Measurements from ENCODE around the gene CIB1.
A peak's percentile ranks its signal among the peaks of the same experiment; 100 is the strongest.
"Not testable (repeated sequence)": the region's sequence is repeated elsewhere in the genome, so short reads cannot be mapped to it uniquely, and the experiment has no call there.

Gene CIB1

GRCh38 chr15:90233387-90234095, at the start of gene CIB1:
CIB1 (minus strand) TSS chr15:90233941; CDS start chr15:90233885, 56 bp downstream.
- DNase-seq: peak; percentile 97 to 98

GRCh38 chr15:90281637-90282036, 47.9 kb upstream of the CIB1 start:
- DNase-seq: not testable (repeated sequence)

DNA sequence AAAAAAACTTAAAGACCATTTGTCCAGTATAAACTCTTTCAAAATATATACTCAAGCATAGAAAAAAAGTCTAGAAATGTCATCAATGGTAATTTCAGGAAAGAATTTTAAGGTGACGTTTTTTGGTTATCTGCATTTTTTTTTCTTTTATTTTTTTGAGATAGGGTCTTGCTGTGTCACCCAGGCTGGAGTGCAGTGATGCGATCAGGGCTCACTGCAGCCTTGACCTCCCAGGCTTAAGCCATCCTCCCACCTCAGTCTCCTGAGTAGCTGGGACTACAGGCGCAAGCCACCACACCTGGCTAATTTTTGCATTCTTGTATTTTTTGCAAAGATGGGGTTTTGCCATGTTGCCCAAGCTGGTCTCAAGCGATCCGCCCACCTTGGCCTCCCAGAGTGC, 47.0 kb upstream of the CIB1 start:
- not testable (repeated sequence) for DNase-seq

- not testable (repeated sequence) for DNase-seq
Observed at GRCh38 chr15:90278467-90278866, 44.7 kb upstream of the CIB1 start.

DNA sequence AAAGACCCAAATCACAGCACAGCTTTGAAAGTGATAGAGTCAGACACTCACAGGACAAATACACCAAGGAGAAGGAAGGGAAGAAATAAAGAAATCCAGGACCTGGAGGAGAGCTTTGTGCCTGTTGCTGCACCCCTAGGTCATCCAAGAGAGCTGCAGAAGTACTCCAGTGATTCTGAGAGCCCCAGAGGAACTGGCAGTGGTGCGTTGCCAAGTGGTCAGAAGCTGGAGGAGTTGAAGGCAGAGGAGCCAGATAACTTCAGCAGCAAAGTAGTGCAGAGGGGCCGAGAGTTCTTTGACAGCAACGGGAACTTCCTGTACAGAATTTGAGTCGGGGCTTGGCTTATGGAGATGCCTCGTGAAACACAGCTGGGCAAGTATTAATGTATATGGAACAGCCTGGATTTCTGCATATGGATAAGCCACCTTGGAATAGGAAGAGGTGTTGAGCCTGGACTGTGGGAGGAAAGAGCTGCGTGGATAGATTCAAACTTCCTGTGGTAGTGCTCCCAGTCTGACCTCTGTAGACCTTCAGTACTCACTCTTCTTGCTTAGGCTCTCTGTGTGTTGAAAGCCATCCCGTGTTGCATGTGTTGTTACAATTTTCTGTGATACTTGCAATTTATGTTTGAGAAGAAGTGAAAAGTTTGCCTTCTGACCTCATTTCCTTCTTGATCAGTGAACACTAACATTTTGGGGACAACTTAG, 37.9 kb upstream of the CIB1 start:
- DNase-seq: no peak

DNA sequence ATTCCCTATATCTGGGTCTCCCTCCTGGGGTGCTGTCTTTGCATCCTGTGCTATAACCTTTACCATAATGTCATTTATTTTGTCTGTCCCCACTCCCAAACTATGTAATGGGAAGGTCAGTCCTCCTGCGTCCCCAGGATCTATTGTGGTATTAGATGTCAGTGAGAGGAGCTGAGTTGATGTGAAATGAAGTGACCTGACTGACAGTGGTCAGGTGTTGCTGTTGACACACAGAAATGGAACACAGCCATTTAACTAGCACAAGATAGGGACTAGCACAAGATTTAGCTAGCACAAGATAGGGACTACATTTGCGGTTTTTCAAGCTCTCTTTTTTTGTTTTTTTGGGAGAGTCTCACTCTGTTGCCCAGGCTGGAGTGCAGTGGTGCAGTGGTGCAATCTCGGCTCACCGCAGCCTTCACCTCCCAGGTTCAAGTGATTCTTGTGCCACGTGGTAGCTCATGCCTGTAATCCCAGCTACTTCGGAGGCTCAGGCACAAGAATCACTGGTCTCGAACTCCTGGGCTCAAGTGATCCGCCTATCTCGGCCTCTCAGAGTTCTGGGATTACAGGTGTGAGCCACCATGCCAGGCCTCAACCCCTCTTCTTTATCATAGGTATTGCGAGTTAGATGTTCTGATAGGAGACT, 36.9 kb upstream of the CIB1 start:
- DNase-seq: no peak

DNA sequence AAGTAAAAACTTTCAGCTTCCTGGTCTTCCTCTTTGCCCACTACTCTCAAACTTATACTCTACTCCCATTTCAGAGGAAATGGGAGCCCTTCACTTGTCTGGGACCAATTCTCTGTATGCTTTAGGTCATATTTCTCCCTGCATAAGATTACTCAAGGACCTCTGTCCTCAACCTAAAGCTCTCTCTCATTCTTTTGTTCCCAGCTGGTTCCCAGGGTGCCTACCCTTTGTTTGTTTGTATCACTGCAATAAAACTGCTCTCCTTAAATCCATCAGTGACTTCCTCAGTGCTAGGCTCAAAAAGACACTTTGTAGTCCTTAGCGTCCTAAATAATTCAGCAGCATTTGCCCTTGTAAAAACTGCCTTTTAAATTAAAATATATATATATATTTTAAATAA, 34.7 kb upstream of the CIB1 start:
- no peak for DNase-seq

- DNase-seq: peak; percentile 31 to 40
Observed at GRCh38 chr15:90266485-90266884, 32.7 kb upstream of the CIB1 start.

DNA sequence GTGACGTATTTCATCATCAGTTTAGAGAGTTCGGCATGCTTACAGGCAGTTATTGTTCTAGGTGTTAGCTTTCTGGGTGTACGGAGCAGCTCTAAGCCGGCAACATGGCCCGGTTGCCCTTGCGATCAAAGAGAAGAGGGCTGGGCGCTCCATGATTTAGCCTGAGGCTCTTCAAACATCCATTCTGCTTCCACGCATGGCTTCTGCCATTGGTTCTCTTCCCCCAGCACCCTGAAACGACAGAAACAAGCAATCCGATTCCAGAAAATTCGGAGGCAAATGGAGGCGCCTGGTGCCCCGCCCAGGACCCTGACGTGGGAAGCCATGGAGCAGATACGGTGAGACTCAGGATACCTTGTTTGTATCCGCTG, 32.3 kb upstream of the CIB1 start:
- DNase-seq: peak; percentile 61 to 66

DNA sequence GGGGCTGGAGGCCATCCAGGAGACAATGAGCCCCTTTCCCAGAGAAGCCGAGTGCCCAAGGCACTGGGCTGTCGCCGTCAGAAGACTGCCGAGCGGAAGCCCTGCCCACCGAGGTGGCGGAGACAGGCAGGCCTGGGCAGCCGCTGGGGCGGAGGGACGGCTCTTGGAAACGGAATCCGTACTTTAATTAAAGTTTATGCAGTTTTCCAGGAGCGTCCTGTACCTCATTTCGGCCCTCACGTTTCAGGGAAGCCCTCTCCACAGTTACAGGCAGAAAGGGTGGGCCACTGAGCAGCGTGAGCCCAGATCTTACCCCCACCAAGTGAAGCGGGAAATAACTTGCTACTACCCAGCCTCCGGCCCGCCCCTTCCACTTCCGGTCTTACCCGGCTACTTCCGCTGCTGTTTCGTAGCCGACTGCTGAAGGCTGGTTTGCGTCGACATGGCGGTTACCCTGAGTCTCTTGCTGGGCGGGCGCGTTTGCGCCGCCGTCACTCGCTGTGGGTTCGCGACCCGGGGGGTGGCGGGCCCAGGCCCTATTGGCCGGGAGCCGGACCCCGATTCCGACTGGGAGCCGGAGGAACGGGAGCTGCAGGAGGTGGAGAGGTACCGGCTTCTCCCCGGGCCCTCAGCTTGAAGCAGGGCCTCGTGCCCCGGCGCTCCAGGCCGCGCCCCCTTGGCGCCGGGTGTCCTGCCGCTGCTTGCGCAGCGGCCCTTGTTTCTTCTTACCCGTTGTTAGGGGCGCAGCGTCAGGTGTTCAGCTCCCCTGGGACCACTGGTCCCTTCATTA, 31.7 kb upstream of the CIB1 start, which contains the start of gene NGRN:
Gene NGRN, plus strand, starts transcription at position 402 of the 790 bp plus-strand sequence. Its CDS starts 41 bp downstream, at position 443.
- DNase-seq: peak; percentile 94 to 96

GRCh38 chr15:90264671-90265070, 30.9 kb upstream of the CIB1 start:
- peak; percentile 55 to 56 for DNase-seq

DNA sequence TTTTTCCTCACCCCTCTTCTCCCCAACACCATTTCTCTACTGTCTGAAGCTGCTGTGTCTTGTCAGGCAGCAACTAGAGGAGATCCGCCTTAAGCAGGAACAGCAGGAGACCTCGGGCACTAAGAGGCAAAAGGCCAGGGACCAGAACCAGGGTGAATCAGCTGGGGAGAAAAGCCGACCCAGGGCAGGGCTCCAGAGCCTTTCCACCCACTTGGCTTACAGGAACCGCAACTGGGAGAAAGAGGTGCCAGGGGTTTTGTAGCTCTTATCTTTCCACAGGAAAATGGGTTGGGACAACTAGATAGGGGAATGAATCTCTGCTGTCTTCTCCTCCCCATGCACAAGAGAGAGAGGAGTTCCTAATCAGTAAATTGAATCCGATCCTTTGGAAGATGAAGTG, 28.7 kb upstream of the CIB1 start:
- no peak for DNase-seq

DNA sequence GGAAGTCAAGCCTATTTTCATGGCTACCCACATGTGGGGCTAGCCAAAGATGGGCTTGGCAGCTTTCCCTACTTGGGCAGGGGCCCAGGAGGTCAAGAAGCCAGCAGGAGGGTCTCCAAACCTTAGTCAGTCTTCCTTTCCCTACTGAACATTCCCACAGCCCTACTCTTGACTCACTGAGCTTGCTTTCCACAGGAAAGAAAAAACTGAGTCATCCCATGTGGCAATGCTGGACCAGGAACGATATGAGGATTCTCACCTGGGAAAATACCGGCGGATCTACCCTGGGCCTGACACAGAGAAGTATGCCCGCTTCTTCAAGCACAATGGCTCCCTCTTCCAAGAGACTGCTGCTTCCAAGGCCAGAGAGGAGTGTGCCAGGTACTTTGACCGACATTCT, 28.1 kb upstream of the CIB1 start:
- no peak for DNase-seq

DNA sequence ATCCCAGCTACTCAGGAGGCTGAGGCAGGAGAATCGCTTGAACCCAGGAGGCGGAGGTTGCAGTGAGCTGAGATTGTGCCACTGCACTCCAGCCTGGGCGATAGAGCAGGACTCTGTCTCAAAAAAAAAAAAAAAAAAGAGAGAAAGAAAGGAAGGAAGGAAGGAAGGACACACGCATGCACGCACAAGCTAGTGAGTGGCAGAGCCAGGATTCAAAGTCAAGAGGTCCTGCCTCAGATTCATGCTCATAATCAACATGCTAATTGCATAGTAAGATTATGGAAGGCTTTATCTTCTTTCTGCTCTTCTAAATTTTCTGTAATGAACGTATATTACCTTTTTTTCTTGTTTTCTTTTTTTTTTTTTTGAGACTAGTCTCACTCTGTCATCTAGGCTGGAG, 27.0 kb upstream of the CIB1 start:
- DNase-seq: not testable (repeated sequence)

- no peak for DNase-seq
Observed at GRCh38 chr15:90259524-90259923, 25.8 kb upstream of the CIB1 start.

GRCh38 chr15:90257776-90258175, 24.0 kb upstream of the CIB1 start:
- no peak for DNase-seq

GRCh38 chr15:90249203-90249863, 15.6 kb upstream of the CIB1 start, which contains the start of gene TTLL13:
TTLL13 (plus strand) TSS chr15:90249556; CDS start chr15:90250631, 1,075 bp downstream.
- DNase-seq: peak; percentile 86 to 87

- DNase-seq: no peak
Observed at GRCh38 chr15:90248789-90249202, 15.1 kb upstream of the CIB1 start.

DNA sequence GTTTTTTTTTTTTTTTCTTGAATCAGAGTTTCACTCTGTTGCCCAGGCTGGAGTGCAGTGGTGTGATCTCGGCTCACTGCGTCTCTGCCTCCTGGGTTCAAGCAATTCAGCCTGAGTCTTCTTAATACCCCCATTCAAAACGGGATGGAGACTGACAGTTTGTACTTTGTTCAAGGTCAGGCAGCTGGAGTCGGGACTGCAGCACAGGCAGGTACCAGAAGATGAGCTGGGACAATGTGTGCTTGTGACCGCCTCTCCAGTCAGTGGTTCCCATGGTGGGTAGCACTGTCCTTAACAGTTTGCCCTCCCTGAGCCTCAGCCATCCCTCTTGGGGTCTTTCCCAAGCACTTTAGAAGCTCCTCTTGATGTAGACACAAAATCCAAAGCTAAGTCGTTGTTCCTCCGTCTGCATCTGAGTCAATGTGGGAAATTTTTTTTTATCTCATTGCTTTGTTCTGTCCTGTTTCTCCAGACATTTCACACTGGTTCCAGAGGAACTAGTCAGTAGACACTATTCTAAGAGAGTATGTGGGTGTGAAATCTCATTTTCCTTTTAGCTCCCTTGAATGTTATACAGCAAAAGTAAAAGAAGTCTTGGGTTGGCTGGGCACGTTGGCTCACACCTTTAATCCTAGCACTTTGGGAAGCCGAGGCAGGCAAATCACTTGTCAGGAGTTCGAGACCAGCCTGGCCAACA, 10.3 kb upstream of the CIB1 start:
- no peak for DNase-seq

GRCh38 chr15:90241343-90242192, 7.8 kb upstream of the CIB1 start:
- DNase-seq: no peak

GRCh38 chr15:90240856-90241255, 7.1 kb upstream of the CIB1 start:
- DNase-seq: no peak

All from activated T-cell treated with anti-CD3 and anti-CD28 coated beads, Interleukin-2, amount 50 U/mL, for 48 hours (primary cell).